T-helper 2 cell treated with Interferon-gamma antibody and Interleukin-4, amounts not matched to agents 5 μg/mL and 100 μg/mL, for 36 hours (primary cell): ENCODE results near the gene FAM72A.
"Not testable (repeated sequence)": the region's sequence is repeated elsewhere in the genome, so short reads cannot be mapped to it uniquely, and the experiment has no call there.

Experiments used
- DNase-seq: peaks from one replicate; pipeline ENCODE4 v3.0.0; 2021; ENCODE audit warnings: low spot score
- H3K27ac Mint-ChIP-seq: one replicate; pipeline ENCODE4 v1.8.0; 2021; ENCODE audit warnings: mild to moderate bottlenecking, mixed read lengths
- H3K27me3 Mint-ChIP-seq: one replicate; pipeline ENCODE4 v1.8.0; 2021; ENCODE audit warnings: low read depth, mixed read lengths
- H3K36me3 Mint-ChIP-seq: one replicate; pipeline ENCODE4 v1.8.0; 2021; ENCODE audit warnings: low read depth, mixed read lengths
- H3K4me1 Mint-ChIP-seq: one replicate; pipeline ENCODE4 v1.8.0; 2021; ENCODE audit warnings: low read depth, mixed read lengths
- H3K4me3 Mint-ChIP-seq: one replicate; pipeline ENCODE4 v1.8.0; 2022; ENCODE audit warnings: mild to moderate bottlenecking, moderate library complexity, mixed read lengths
- H3K9me3 Mint-ChIP-seq: one replicate; pipeline ENCODE4 v1.8.0; 2021; ENCODE audit warnings: mixed read lengths

FAM72A gene

DNA sequence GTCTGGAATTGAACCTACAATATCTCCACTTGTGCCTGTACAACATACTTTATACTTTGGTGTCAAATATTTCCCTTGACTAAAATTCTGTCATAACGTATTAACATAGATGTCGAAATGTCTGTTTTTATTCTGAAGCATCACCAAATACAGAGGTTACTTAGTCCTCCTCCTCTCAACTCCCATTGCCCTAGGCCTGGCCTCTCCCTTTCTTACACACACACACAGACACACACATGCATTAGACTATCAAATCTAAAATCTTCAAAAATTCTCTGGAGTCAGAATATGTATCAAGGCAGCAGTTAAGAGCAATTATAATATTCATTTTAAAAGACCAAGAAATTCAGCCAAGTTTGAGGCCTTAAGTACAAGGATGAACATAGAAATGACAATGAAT, 7.5 kb downstream of the FAM72A start:
- H3K36me3 Mint-ChIP-seq, H3K4me1 Mint-ChIP-seq, DNase-seq, H3K9me3 Mint-ChIP-seq, H3K4me3 Mint-ChIP-seq, H3K27me3 Mint-ChIP-seq, H3K27ac Mint-ChIP-seq: not testable (repeated sequence)

- H3K27ac Mint-ChIP-seq, H3K4me3 Mint-ChIP-seq, H3K4me1 Mint-ChIP-seq, DNase-seq, H3K27me3 Mint-ChIP-seq, H3K36me3 Mint-ChIP-seq, H3K9me3 Mint-ChIP-seq: not testable (repeated sequence)
Measured at GRCh38 chr1:206186826-206187225, 15.8 kb downstream of the FAM72A start.

DNA sequence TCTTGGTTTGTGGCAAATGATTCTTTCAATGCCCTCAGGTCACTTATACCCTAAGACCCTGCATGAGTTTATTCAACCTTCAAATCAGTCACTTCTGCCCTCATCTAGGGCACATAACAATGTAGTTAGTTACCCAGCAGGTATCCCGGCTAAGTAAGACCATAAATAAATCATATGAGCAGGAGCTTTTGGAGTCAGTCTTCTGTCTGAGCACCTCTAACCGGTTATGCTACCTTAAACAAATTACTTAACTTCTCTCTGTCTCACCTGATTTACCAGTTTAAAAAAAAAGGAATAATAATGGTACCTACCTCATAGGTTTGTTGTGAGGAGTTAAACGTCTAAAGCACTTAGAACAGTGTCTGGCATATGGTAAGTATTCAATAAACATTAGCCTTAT, 16.9 kb downstream of the FAM72A start:
- H3K36me3 Mint-ChIP-seq, H3K27ac Mint-ChIP-seq, H3K4me1 Mint-ChIP-seq, DNase-seq, H3K4me3 Mint-ChIP-seq, H3K27me3 Mint-ChIP-seq, H3K9me3 Mint-ChIP-seq: not testable (repeated sequence)

DNA sequence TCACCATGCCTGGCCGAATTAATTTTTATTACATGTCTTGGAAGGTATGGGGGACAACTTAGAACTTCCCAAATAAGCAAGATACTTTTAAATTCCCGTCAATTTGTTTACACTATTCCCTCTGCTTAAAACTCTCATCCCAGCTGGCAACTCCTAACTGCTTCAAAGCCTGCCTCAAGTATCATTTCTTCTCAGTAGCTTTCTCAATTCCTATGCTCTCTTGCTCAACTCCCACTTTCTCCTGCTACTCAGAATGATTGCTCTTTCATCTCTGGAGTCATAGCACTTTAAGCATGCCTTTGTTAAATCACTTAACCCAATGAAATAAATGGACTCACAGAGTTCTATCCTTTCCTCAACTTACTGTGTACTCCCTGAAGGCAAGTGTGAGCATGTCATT, 18.9 kb downstream of the FAM72A start:
- not testable (repeated sequence) for DNase-seq, H3K36me3 Mint-ChIP-seq, H3K27ac Mint-ChIP-seq, H3K9me3 Mint-ChIP-seq, H3K27me3 Mint-ChIP-seq, H3K4me1 Mint-ChIP-seq, H3K4me3 Mint-ChIP-seq

DNA sequence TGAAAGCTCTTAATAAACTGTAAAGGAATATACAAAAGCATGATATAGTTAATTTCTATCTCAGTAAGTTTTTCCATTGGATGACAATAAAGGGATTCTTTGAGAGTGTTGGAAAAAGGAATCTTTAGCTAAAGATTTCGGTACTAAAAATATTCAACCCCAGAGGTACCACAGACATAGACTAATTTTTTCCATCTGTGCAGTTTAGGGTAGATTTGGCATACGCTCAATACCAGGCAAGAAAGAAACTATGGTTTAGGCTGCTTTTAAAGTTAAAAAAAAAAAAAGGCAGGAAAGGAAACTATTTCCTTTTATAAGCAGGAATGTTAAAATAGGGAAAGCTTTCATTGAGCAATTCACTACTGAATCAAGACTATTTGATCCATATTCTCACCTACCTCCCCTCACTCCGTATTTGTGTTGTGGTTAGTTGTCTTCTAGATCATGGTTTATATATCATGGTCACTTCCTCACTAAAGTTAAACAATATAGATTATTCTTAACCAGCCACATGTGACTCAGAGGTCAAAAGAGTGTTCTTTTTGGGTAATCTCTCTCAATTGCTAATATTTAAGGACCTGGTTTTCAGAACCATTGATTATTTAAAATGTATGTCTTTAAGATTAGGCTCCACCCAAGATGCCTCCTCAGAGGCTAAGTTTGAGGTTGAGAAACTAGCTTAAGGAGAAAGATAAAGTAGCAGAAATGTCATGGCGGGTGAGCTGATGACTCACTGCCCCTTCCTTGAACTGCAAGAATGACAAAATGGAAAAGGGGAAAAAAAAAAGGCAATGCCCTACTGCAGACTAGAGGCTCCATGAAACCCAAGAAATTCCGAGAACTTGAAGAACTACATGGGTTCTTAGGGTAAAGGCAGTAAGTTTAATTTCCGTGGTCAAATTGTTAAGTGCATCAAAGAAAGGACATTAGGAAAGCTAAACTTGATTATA, 20.0 kb downstream of the FAM72A start:
- not testable (repeated sequence) for H3K36me3 Mint-ChIP-seq, H3K4me1 Mint-ChIP-seq, H3K4me3 Mint-ChIP-seq, DNase-seq, H3K9me3 Mint-ChIP-seq, H3K27ac Mint-ChIP-seq, H3K27me3 Mint-ChIP-seq

DNA sequence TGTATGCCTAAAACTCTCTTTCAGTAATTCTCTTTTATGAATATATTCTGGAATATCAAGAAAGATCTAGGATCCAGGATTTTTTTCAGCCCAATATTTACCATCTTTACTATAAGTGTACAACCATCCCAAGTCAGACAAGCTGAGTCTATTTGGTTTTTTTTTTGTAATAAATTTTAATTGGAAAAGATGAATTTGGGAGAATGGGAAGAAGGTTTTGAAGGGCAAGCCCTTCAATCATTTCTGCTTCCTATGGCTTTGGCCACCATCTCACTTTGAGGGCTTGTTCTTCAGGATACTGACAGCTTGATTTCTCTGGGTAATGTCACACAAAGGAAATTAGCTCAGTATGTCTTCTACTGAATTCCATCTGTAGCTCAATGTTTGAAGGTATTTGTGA, 23.0 kb downstream of the FAM72A start:
- not testable (repeated sequence) for H3K27me3 Mint-ChIP-seq, H3K9me3 Mint-ChIP-seq, H3K27ac Mint-ChIP-seq, DNase-seq, H3K4me3 Mint-ChIP-seq, H3K4me1 Mint-ChIP-seq, H3K36me3 Mint-ChIP-seq

GRCh38 chr1:206178061-206178989, 24.3 kb downstream of the FAM72A start:
- H3K36me3 Mint-ChIP-seq, H3K27ac Mint-ChIP-seq, H3K4me1 Mint-ChIP-seq, H3K4me3 Mint-ChIP-seq, H3K27me3 Mint-ChIP-seq, H3K9me3 Mint-ChIP-seq, DNase-seq: not testable (repeated sequence)

GRCh38 chr1:206176114-206176502, 26.5 kb downstream of the FAM72A start:
- H3K4me1 Mint-ChIP-seq, H3K27me3 Mint-ChIP-seq, H3K9me3 Mint-ChIP-seq, H3K4me3 Mint-ChIP-seq, H3K36me3 Mint-ChIP-seq, H3K27ac Mint-ChIP-seq: not testable (repeated sequence)
- peak; percentile 15 for DNase-seq

DNA sequence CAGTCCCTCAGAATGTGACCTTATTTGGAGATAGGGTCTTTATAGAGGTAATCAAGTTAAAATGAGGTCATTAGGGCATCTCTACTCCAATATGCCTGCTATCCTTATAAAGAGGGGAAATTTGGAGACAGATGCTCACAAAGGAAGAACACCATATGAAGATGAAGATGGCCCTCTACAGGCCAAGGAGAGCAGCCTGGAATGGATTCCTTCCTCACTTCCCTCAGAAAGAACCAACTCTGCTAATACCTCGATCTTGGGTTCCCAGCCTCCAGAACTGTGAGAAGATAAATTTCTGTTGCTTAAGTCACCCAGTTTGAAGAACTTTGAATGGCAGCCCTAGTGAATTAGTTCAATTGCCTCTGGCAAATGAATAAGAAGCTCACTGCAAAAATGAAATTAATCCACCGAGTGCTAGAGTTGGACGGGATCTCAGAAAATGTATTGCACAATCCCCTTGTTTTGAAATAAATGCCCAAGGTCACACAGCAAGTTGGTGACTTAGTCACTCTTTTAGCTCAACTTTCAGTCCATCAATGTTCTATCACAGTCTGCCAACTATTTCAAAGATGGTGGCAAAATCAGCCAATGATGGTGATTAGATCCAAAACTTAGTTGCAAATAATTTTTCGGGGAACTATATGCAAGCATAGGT, 27.1 kb downstream of the FAM72A start:
- H3K27me3 Mint-ChIP-seq, DNase-seq, H3K4me1 Mint-ChIP-seq, H3K9me3 Mint-ChIP-seq, H3K4me3 Mint-ChIP-seq, H3K27ac Mint-ChIP-seq, H3K36me3 Mint-ChIP-seq: not testable (repeated sequence)

DNA sequence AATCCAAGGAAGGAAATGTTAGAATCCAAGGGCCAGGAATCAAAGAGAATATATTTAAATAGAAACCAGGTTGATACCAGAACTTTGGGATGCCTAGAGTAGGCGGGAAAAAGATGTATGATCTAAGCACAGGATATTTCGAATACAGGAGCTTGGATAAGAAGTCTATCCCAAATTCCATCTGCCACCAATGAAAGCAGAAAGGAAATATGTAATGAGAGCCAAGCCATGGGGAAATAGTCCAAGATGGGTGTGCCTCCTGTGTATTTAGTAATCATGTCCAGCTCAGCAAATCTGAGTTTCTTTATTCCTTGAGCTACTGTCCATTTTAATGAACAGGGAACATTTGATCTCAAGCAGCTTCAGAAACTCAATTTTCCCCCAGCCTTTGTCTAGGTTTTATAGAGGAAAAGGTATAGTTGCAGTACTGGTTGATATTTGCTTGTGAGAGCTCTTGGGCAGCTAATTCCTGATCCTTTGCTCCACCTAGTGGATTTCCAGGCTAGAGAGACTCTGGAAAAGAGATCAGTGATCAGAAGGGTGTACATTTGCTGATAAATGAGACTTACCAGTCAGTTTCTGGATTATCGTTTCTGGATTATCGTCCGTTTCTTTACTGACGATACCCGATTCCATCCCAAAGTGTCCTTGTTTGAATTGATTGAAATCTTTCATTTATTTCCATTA, 28.3 kb downstream of the FAM72A start:
- not testable (repeated sequence) for DNase-seq, H3K4me3 Mint-ChIP-seq, H3K27me3 Mint-ChIP-seq, H3K4me1 Mint-ChIP-seq, H3K36me3 Mint-ChIP-seq, H3K27ac Mint-ChIP-seq, H3K9me3 Mint-ChIP-seq

DNA sequence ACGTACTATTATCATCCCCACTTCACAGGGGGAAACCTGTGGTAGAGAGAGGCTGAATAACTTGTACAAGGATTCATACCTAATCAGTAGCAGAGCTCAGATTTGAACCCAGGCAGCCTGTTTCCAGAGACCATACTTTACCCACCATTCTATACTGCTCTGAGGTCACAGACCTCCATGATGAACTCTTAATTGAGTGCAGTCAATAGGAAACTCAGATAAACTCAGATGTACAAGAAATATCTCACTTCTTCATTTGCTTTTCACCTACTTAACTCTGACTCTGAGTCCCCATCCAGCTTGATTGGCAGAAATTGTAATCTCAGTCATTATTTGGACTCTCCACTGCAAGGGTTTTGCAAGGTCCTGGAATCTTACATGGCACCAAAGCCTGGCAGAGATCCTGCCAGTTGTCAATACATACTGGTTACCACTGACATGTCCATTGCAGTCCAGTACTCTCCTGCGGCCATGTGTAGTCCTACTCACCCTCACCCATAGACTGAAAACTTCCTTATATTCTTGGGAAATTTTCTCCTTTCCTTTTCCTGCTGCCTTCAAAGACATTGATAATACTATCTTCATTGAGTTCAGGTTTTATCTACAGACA, 29.4 kb downstream of the FAM72A start:
- H3K9me3 Mint-ChIP-seq = not testable (repeated sequence)

GRCh38 chr1:206169794-206170193, 32.8 kb downstream of the FAM72A start:
- H3K27ac Mint-ChIP-seq, H3K36me3 Mint-ChIP-seq, H3K4me1 Mint-ChIP-seq, H3K27me3 Mint-ChIP-seq, H3K9me3 Mint-ChIP-seq, DNase-seq, H3K4me3 Mint-ChIP-seq: not testable (repeated sequence)

More for the DNA sequence above, 29.4 kb downstream of the FAM72A start:
- H3K4me3 Mint-ChIP-seq, H3K27me3 Mint-ChIP-seq, H3K4me1 Mint-ChIP-seq, DNase-seq, H3K27ac Mint-ChIP-seq, H3K36me3 Mint-ChIP-seq: not testable (repeated sequence)

DNA sequence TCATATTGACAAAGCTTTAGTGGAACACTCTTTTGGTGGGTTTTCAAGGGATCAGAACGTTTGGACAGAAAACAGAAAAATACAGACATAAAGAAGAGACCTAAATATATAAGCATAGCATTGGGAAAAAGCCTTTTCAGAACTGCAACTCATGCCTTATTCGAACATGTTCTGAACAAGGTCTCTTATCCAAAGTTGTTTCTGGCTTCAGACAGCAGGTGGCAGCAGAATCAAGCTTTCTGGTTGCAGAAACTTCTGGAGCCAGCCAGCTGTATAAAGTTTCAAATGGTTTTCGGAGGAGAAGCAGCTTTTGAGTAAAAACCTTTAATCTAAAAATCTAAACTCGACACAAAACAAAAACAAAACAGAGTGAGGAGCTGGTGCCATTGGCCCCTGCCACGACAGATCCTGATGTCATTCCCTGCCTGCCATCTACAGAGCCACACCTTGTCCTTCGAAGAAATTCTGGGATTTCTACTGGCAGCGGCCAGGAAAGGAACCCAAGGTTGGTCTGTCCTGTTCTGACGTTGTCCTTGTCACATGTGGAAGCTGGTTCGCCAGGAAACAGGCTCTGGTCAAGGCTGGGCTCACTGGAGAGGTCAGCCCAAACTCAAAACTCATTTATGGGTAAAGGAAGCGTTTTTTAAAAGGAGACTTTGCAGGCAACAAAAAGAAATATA, 35.1 kb downstream of the FAM72A start:
- not testable (repeated sequence) for H3K36me3 Mint-ChIP-seq, H3K4me3 Mint-ChIP-seq, H3K4me1 Mint-ChIP-seq, H3K27me3 Mint-ChIP-seq, H3K9me3 Mint-ChIP-seq, H3K27ac Mint-ChIP-seq, DNase-seq
